ENCODE measurements around the gene CNTFR. TPM values are rescaled to one million over a fixed set of nuclear protein-coding genes. Genes with fewer than 3 reads are reported as not detected.

Gene CNTFR
- total and polyA plus RNA-seq, 2 donors (not counting 1 experiment from before 2014, with no cell fraction given) = not detected

DNA sequence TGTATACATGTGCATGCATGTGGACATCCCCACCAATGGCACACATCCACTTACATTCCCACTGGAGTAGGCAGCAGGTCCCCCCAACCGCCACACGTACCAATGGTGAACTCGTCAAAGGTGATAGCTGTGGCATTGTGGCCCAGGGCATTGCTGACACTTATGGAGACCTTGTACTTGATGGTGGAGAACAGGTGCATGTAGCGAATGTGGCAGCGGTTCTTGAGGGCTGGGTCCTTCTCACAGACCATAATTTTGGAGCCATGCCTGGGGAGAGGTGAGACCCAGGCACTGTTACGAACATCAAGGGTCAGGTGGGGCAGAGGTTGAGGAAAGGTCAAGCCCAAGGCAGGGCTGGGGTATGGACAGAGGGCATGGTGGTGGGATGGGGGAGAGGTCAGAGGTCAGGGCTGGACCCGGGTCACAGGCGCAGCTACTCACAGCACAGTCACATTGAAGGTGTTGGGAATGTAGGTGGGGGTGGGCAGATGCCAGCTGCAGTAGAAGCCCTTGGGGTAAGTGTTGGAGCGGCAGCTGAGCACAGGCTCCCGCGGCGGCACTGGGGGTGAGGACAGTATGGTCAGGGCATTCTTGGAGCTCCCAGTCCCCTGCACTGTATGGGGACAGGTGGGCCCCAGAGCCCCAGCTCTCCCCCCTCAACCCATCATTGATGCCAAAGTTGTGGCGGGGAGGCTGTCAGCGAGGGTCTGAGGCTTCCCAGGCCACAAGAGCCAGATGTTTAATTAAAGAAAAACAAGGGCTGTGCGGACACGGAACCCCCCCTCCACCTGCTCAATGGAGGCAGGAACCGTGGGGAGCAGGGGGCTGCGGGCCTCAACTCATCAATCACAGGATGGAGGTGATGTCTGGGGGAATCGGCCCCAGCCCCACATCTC, 31.9 kb downstream of the CNTFR start:
- H3K27ac ChIP-seq (ENCODE audit: low read length in 2 of 2) = no peak overlapping the region
- ChIA-PET POLR2A (no interaction called here), CTCF (no interaction called here)
- H3K36me3 ChIP-seq (replicated peaks in 1 of 2; ENCODE audit: control extremely low read depth in 1 of 2, control insufficient read depth in 1 of 2, extremely low read depth in 1 of 2, insufficient read depth in 2 of 2, low read length in 1 of 2) = no peaks in the 10 kb centered on the region
- no peaks in the 10 kb centered on the region for H3K79me2 ChIP-seq (ENCODE audit: control insufficient read depth, insufficient read depth, low read length)
- H3K27me3 ChIP-seq (replicated peaks in 1 of 4; ENCODE audit: control extremely low read depth in 1 of 4, control insufficient read depth in 3 of 4, insufficient read depth in 4 of 4, low read length in 3 of 4) = peaks cover 0 to 26% (median 6%) of the 10 kb centered on the region in 4 experiments
- H2AFZ ChIP-seq (ENCODE audit: insufficient read depth, low read depth, low read length, poor library complexity, severe bottlenecking) = no peak overlapping the region
- 88% methylated on average over 13 of the region's 19 CpGs for WGBS (ENCODE audit: insufficient coverage)
- no peak overlapping the region for H3K4me3 Mint-ChIP-seq
- no peaks in the 10 kb centered on the region for H3K4me1 Mint-ChIP-seq
- intact Hi-C loops (cut with micrococcal nuclease) = no loop called here
- no peak for TF ChIP-seq EZH2 (IDR thresholded peaks at IDR 0.05; ENCODE audit: borderline replicate concordance, insufficient read depth, low read depth, low read length, poor library complexity, severe bottlenecking)
- TF ChIP-seq, protein P1, sequence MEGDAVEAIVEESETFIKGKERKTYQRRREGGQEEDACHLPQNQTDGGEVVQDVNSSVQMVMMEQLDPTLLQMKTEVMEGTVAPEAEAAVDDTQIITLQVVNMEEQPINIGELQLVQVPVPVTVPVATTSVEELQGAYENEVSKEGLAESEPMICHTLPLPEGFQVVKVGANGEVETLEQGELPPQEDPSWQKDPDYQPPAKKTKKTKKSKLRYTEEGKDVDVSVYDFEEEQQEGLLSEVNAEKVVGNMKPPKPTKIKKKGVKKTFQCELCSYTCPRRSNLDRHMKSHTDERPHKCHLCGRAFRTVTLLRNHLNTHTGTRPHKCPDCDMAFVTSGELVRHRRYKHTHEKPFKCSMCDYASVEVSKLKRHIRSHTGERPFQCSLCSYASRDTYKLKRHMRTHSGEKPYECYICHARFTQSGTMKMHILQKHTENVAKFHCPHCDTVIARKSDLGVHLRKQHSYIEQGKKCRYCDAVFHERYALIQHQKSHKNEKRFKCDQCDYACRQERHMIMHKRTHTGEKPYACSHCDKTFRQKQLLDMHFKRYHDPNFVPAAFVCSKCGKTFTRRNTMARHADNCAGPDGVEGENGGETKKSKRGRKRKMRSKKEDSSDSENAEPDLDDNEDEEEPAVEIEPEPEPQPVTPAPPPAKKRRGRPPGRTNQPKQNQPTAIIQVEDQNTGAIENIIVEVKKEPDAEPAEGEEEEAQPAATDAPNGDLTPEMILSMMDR (IDR thresholded peaks at IDR 0.05) = no peak
- H3K27me3 Mint-ChIP-seq = peaks cover 56% of the 10 kb centered on the region
- ATAC-seq (ENCODE audit: low read depth) (no peak), DNase-seq (no peak)
- H3K4me3 ChIP-seq (ENCODE audit: control extremely low read depth in 1 of 5, extremely low read depth in 1 of 5, insufficient read depth in 1 of 5, low read depth in 2 of 5, low read length in 4 of 5) = no peak overlapping the region
- H3K9me3 ChIP-seq (ENCODE audit: control extremely low read depth in 1 of 3, control insufficient read depth in 2 of 3, insufficient read depth in 1 of 3, low read length in 2 of 3) = peaks cover 0 to 15% (median 7%) of the 10 kb centered on the region in 3 donors
- no peaks in the 10 kb centered on the region for H3K4me1 ChIP-seq (ENCODE audit: control insufficient read depth in 2 of 2, insufficient read depth in 2 of 2, low read length in 2 of 2)
- H3K9me3 Mint-ChIP-seq (ENCODE audit: insufficient read depth) = peaks cover under 1% of the 10 kb centered on the region
- no peak overlapping the region for H3K9ac ChIP-seq (ENCODE audit: low read length)
- H4K20me1 ChIP-seq (ENCODE audit: control insufficient read depth, insufficient read depth, low read length, poor library complexity, severe bottlenecking) = no peaks in the 10 kb centered on the region
- no peak overlapping the region for H3K27ac Mint-ChIP-seq
- no peak overlapping the region for H3K4me2 ChIP-seq (replicated peaks; ENCODE audit: low read depth, low read length, poor library complexity, severe bottlenecking)

DNA sequence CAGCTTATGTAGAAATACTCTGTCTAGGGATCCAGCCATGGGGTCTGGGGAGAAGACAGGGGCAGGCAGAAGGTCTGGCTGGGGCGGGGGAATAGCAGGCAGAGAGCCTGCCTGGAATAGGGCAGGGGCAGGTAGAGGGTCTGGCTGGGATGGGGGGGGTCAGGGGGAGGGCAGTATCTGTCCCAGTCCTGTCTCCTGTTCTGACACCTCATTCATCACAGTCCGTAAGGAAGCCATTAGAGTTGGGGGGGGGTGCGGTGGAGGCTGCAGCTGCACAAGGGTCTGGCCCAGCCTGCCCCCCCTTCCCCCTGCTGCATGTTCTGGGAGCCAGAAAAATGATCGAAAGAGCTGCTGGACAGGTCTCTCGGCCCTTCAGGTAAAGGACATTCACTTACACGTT, 32.6 kb downstream of the CNTFR start:
- no peaks in the 10 kb centered on the region for H3K4me1 Mint-ChIP-seq
- ATAC-seq (ENCODE audit: low read depth) (no peak), DNase-seq (no peak)
- H3K4me3 ChIP-seq (ENCODE audit: control extremely low read depth in 1 of 5, extremely low read depth in 1 of 5, insufficient read depth in 1 of 5, low read depth in 2 of 5, low read length in 4 of 5) = no peak overlapping the region
- H3K79me2 ChIP-seq (ENCODE audit: control insufficient read depth, insufficient read depth, low read length) = no peaks in the 10 kb centered on the region
- H3K4me2 ChIP-seq (replicated peaks; ENCODE audit: low read depth, low read length, poor library complexity, severe bottlenecking) = no peak overlapping the region
- H3K27me3 Mint-ChIP-seq = peaks cover 55% of the 10 kb centered on the region
- H4K20me1 ChIP-seq (ENCODE audit: control insufficient read depth, insufficient read depth, low read length, poor library complexity, severe bottlenecking) = no peaks in the 10 kb centered on the region
- no peaks in the 10 kb centered on the region for H3K4me1 ChIP-seq (ENCODE audit: control insufficient read depth in 2 of 2, insufficient read depth in 2 of 2, low read length in 2 of 2)
- no peak overlapping the region for H3K9ac ChIP-seq (ENCODE audit: low read length)
- CTCF ChIA-PET = no interaction called here
- intact Hi-C loops (cut with micrococcal nuclease) = no loop called here
- POLR2A ChIA-PET = no interaction called here
- H3K27ac ChIP-seq (ENCODE audit: low read length in 2 of 2) = no peak overlapping the region
- no peak overlapping the region for H3K27ac Mint-ChIP-seq
- H3K36me3 ChIP-seq (replicated peaks in 1 of 2; ENCODE audit: control extremely low read depth in 1 of 2, control insufficient read depth in 1 of 2, extremely low read depth in 1 of 2, insufficient read depth in 2 of 2, low read length in 1 of 2) = no peaks in the 10 kb centered on the region
- no peak overlapping the region for H3K4me3 Mint-ChIP-seq
- no peak overlapping the region for H2AFZ ChIP-seq (ENCODE audit: insufficient read depth, low read depth, low read length, poor library complexity, severe bottlenecking)
- 80% methylated on average over 1 of the region's 6 CpGs for WGBS (ENCODE audit: insufficient coverage)
- TF ChIP-seq, protein P1 (IDR thresholded peaks at IDR 0.05) = no peak
- TF ChIP-seq EZH2 (IDR thresholded peaks at IDR 0.05; ENCODE audit: borderline replicate concordance, insufficient read depth, low read depth, low read length, poor library complexity, severe bottlenecking) = no peak
- no peaks in the 10 kb centered on the region for H3K9me3 Mint-ChIP-seq (ENCODE audit: insufficient read depth)
- peaks cover 0 to 23% (median 6%) of the 10 kb centered on the region in 4 experiments for H3K27me3 ChIP-seq (replicated peaks in 1 of 4; ENCODE audit: control extremely low read depth in 1 of 4, control insufficient read depth in 3 of 4, insufficient read depth in 4 of 4, low read length in 3 of 4)
- H3K9me3 ChIP-seq (ENCODE audit: control extremely low read depth in 1 of 3, control insufficient read depth in 2 of 3, insufficient read depth in 1 of 3, low read length in 2 of 3) = peaks cover 0 to 9% (median 2%) of the 10 kb centered on the region in 3 donors

All from B cell (primary cell).